GM19328 (cell line): ENCODE measurements around the gene FAM177A1.
"Not testable (repeated sequence)": the region's sequence is repeated elsewhere in the genome, so short reads cannot be mapped to it uniquely, and the experiment has no call there.

ENCODE experiments used
- ATAC-seq: cut with Tn5 transposase; IDR thresholded peaks from one replicate; pipeline ENCODE4 v1.9.1; 2021; ENCODE audit warnings: mild to moderate bottlenecking, moderate library complexity; ENCODE audit not compliant: unreplicated experiment

Gene FAM177A1

GRCh38 chr14:35061113-35061791 is 15.2 kb downstream of the FAM177A1 start:
- ATAC-seq, result not testable (repeated sequence)

- ATAC-seq, result not testable (repeated sequence)
These were observed 19.7 kb downstream of the FAM177A1 start for GRCh38 chr14:35065731-35066130.

GRCh38 chr14:35068238-35069012 is 22.4 kb downstream of the FAM177A1 start:
- ATAC-seq, result no peak

- no peak for ATAC-seq
These were observed 26.2 kb downstream of the FAM177A1 start for GRCh38 chr14:35072226-35072625.

- no peak for ATAC-seq
These were observed 27.4 kb downstream of the FAM177A1 start for GRCh38 chr14:35073486-35073885.

GRCh38 chr14:35078082-35078481 is 32.0 kb downstream of the FAM177A1 start:
- ATAC-seq, result no peak

- ATAC-seq, result no peak
These were observed 33.7 kb downstream of the FAM177A1 start for GRCh38 chr14:35079742-35080141.

GRCh38 chr14:35083530-35084150 is 37.6 kb downstream of the FAM177A1 start:
- ATAC-seq, result no peak

- no peak for ATAC-seq
These were observed 39.4 kb downstream of the FAM177A1 start for GRCh38 chr14:35085441-35085840.

- no peak for ATAC-seq
These were observed 42.4 kb downstream of the FAM177A1 start for GRCh38 chr14:35088514-35088913.

GRCh38 chr14:35094645-35095044 is 48.6 kb downstream of the FAM177A1 start:
- ATAC-seq, result not testable (repeated sequence)

- no peak for ATAC-seq
These were observed 61.8 kb downstream of the FAM177A1 start for GRCh38 chr14:35107866-35108265.

- no peak for ATAC-seq
These were observed 66.6 kb downstream of the FAM177A1 start for GRCh38 chr14:35112641-35113040.

- ATAC-seq, result no peak
These were observed 67.4 kb downstream of the FAM177A1 start for GRCh38 chr14:35113308-35113950.

GRCh38 chr14:35114036-35114435 is 68.0 kb downstream of the FAM177A1 start:
- no peak for ATAC-seq

GRCh38 chr14:35116242-35116641 is 70.2 kb downstream of the FAM177A1 start:
- ATAC-seq, result no peak

GRCh38 chr14:35117112-35117511 is 71.0 kb downstream of the FAM177A1 start:
- no peak for ATAC-seq

- ATAC-seq, result peak; percentile 4
These were observed 75.2 kb downstream of the FAM177A1 start for GRCh38 chr14:35121026-35121886.

- peak; percentile 79 for ATAC-seq
These were observed 76.0 kb downstream of the FAM177A1 start, which contains the start of the genes PPP2R3C and PRORP for GRCh38 chr14:35121887-35122695. TSS of gene PPP2R3C (minus strand) at chr14:35121990. CDS start at chr14:35121959, 31 bp downstream. TSS of gene PRORP (plus strand) at chr14:35122552. CDS start at chr14:35123246, 694 bp downstream.
